Calu3 (cell line): ENCODE measurements around the gene DEPDC5. TPM values are rescaled to one million over a fixed set of nuclear protein-coding genes. Genes with fewer than 3 reads are reported as not detected.
"Not testable (repeated sequence)": the region's sequence is repeated elsewhere in the genome, so short reads cannot be mapped to it uniquely, and the experiment has no call there.

Experiments used
- BruUV-seq: library from RNA; stranded (reverse); fragments of 400-500 nt; replicated peaks from 2 replicates; lab custom pipeline; 2021; lab: Mats Ljungman, UMichigan
- CTCF ChIA-PET: fragments of 300-600 bp; sonication (Branson Sonifier 250); formaldehyde crosslinking; loops from one replicate; lab custom pipeline; 2022; ENCODE audit warnings: antibody characterized with exemption; lab: Charles Lee
- DNase-seq: peaks from one replicate; pipeline ENCODE4 v3.0.0; 2022
- H3K27ac Mint-ChIP-seq: one replicate; pipeline ENCODE4 v1.8.0; 2022; ENCODE audit warnings: mixed read lengths; ENCODE audit not compliant: unreplicated experiment
- H3K27me3 Mint-ChIP-seq: one replicate; pipeline ENCODE4 v1.8.0; 2022; ENCODE audit warnings: mixed read lengths; ENCODE audit not compliant: unreplicated experiment
- H3K36me3 Mint-ChIP-seq: one replicate; pipeline ENCODE4 v1.8.0; 2022; ENCODE audit warnings: mild to moderate bottlenecking, moderate library complexity, mixed read lengths; ENCODE audit not compliant: insufficient read depth, unreplicated experiment
- H3K4me1 Mint-ChIP-seq: one replicate; pipeline ENCODE4 v1.8.0; 2022; ENCODE audit warnings: mild to moderate bottlenecking, low read depth, mixed read lengths; ENCODE audit not compliant: unreplicated experiment
- H3K4me3 Mint-ChIP-seq: one replicate; pipeline ENCODE4 v1.8.0; 2022; ENCODE audit warnings: mild to moderate bottlenecking, low read depth, moderate library complexity, mixed read lengths; ENCODE audit not compliant: unreplicated experiment
- H3K9me3 Mint-ChIP-seq: one replicate; pipeline ENCODE4 v1.8.0; 2022; ENCODE audit warnings: low read depth, mixed read lengths; ENCODE audit not compliant: unreplicated experiment
- intact Hi-C: fragments of 100-400 bp; cut with micrococcal nuclease; formaldehyde crosslinking; loops from one replicate; pipeline ENCODE4 v1.10.0; 2022; ENCODE audit not compliant: unreplicated experiment
- total RNA-seq: library from RNA; stranded (reverse); gene quantifications from 2 replicates; pipeline ENCODE4 v1.2.3, GENCODE V29; 2022
- TF ChIP-seq, protein P1 (sequence below): fragments of 200-600 bp; IDR thresholded peaks from one replicate; pipeline ENCODE4 v1.8.0; 2022; ENCODE audit warnings: antibody characterized with exemption; ENCODE audit not compliant: unreplicated experiment

The DEPDC5 gene
- total RNA-seq, 1 experiment from 2014 or later, result 33.1 TPM

DNA sequence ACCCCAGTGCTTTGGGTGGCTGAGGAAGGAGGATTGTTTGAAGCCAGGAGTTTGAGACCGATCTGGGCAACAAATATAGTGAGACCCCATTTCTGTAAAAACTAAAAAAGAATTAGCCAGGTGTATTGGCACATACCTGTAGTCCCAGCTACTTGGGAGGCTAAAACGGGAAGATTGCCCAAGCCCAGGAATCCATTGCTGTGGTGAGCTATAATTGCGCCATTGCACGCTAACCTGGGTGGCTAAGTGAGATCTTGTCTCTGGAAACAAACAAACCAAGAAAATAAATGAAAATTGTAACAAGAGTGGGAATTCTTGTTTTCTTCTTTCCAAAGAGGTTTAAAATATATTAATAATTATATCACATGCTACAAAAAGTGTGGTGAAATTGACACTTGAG is 52.9 kb downstream of the DEPDC5 start:
- no peak overlapping the region for H3K27ac Mint-ChIP-seq
- TF ChIP-seq, protein P1, sequence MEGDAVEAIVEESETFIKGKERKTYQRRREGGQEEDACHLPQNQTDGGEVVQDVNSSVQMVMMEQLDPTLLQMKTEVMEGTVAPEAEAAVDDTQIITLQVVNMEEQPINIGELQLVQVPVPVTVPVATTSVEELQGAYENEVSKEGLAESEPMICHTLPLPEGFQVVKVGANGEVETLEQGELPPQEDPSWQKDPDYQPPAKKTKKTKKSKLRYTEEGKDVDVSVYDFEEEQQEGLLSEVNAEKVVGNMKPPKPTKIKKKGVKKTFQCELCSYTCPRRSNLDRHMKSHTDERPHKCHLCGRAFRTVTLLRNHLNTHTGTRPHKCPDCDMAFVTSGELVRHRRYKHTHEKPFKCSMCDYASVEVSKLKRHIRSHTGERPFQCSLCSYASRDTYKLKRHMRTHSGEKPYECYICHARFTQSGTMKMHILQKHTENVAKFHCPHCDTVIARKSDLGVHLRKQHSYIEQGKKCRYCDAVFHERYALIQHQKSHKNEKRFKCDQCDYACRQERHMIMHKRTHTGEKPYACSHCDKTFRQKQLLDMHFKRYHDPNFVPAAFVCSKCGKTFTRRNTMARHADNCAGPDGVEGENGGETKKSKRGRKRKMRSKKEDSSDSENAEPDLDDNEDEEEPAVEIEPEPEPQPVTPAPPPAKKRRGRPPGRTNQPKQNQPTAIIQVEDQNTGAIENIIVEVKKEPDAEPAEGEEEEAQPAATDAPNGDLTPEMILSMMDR, result no peak
- H3K4me3 Mint-ChIP-seq, result no peak overlapping the region
- no TSS peak for BruUV-seq
- CTCF ChIA-PET, result no interaction called here
- H3K9me3 Mint-ChIP-seq, result no peaks in the 10 kb centered on the region
- intact Hi-C loops, result no loop called here
- no peak for DNase-seq
- no peaks in the 10 kb centered on the region for H3K4me1 Mint-ChIP-seq
- no peaks in the 10 kb centered on the region for H3K27me3 Mint-ChIP-seq
- peaks cover 41% of the 10 kb centered on the region for H3K36me3 Mint-ChIP-seq

DNA sequence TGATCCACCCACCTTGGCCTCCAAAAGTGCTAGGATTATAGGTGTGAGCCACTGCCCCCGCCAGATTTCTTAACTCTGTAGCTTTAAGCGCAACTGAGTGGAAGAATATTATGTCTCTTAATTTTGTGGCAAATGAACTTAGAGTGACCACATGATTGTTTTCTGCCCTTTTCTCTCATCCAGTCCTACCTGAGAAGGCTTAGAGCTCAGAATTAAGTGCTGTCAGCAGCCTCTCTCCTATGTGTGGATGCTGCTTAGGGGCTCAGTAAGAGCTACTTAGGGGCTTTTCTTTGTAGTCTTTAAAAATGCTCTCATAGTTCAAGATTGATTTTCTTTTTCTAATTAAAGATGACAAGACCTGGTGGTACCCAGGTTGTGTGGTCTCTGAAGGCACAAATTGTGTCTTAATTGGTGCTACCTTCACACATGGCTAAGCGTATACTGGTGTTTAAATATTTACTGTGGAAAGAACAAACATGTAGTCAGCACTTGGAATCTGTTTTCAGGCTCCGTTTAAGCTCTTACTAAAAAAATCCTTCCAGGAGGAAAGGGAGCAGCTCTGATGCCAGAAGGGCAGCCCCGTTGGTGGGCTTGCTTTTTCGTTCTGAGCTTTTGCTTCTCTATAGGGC is 59.3 kb downstream of the DEPDC5 start:
- CTCF ChIA-PET, result interaction anchor here (0.6 to 0.8 kb wide), 2 partner anchors 22 to 299 kb away, joined by 3 to 7 read pairs; no protein-coding TSS in a partner anchor
- TF ChIP-seq, protein P1, result no peak
- no peaks in the 10 kb centered on the region for H3K4me1 Mint-ChIP-seq
- intact Hi-C loops, result no loop called here
- H3K27ac Mint-ChIP-seq, result no peak overlapping the region
- H3K4me3 Mint-ChIP-seq, result no peak overlapping the region
- peaks cover 41% of the 10 kb centered on the region for H3K36me3 Mint-ChIP-seq
- no peak for DNase-seq
- no TSS peak for BruUV-seq
- no peaks in the 10 kb centered on the region for H3K27me3 Mint-ChIP-seq
- H3K9me3 Mint-ChIP-seq, result no peaks in the 10 kb centered on the region

DNA sequence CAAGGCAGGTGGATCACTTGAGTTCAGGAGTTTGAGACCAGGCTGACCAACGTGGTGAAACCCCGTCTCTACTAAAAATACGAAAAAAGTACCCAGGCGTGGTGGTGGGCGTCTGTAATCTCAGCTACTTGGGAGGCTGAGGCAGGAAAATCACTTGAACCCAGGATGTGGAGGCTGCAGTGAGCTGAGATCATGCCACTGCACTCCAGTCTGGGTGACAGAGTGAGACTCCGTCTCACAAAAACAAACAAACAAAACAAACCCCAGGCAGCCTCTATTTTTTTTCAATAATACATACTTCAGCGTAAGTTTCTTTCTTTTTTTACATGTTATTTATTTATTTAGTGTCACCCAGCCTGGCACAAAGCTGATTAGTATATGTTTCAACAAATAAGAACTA is 60.1 kb downstream of the DEPDC5 start:
- H3K36me3 Mint-ChIP-seq, result peaks cover 41% of the 10 kb centered on the region
- H3K9me3 Mint-ChIP-seq, H3K27me3 Mint-ChIP-seq, BruUV-seq, DNase-seq, intact Hi-C loops, H3K27ac Mint-ChIP-seq, H3K4me1 Mint-ChIP-seq, H3K4me3 Mint-ChIP-seq: not testable (repeated sequence)
- CTCF ChIA-PET, result interaction anchor here (0.6 to 0.8 kb wide), 2 partner anchors 22 to 300 kb away, joined by 3 to 7 read pairs; no protein-coding TSS in a partner anchor

DNA sequence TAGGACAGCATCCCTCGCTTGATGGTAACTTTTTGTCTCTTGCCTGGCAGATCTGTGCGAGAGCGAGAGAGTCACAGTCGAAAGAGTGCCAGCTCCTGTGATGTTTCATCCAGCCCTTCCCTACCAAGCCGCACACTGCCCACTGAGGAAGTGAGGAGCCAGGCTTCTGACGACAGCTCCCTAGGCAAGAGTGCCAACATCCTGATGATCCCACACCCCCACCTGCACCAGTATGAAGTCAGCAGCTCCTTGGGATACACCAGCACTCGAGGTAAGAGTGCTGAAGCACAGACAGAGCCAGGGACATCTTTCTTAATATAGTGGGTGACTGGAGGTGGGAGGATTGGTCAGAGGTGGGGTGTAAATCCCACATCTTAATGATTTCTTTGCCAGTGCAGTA is 61.1 kb downstream of the DEPDC5 start:
- no peaks in the 10 kb centered on the region for H3K4me1 Mint-ChIP-seq
- CTCF ChIA-PET, result no interaction called here
- H3K27me3 Mint-ChIP-seq, result no peaks in the 10 kb centered on the region
- peaks cover 36% of the 10 kb centered on the region for H3K36me3 Mint-ChIP-seq
- BruUV-seq, result no TSS peak
- no peaks in the 10 kb centered on the region for H3K9me3 Mint-ChIP-seq
- intact Hi-C loops, result no loop called here
- DNase-seq, result no peak
- no peak overlapping the region for H3K4me3 Mint-ChIP-seq
- TF ChIP-seq, protein P1, result no peak
- H3K27ac Mint-ChIP-seq, result no peak overlapping the region

DNA sequence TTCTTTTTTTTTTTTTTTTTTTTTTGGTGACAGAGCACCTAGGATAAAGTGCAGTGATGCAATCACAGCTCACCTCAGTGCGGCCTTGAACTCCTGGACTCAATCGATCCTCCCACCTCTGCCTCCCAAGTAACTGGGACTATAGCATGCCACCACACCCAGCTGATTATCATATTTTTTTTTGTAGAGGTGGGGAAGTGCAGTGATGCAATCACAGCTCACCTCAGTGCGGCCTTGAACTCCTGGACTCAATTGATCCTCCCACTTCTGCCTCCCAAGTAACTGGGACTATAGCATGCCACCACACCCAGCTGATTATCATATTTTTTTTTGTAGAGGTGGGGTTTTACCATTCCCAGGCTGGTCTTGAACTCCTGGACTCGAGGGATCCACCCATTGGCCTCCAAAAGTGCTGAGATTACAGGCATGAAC is 61.6 kb downstream of the DEPDC5 start:
- CTCF ChIA-PET, BruUV-seq, H3K4me3 Mint-ChIP-seq, H3K27me3 Mint-ChIP-seq, H3K27ac Mint-ChIP-seq, H3K9me3 Mint-ChIP-seq, DNase-seq, intact Hi-C loops, H3K4me1 Mint-ChIP-seq: not testable (repeated sequence)
- peaks cover 35% of the 10 kb centered on the region for H3K36me3 Mint-ChIP-seq
